Activated CD8-positive, alpha-beta T cell treated with anti-CD3 and anti-CD28 coated beads for 36 hours (primary cell): ENCODE results near the gene ODAM. TPM values are rescaled to one million over a fixed set of nuclear protein-coding genes. Genes with fewer than 3 reads are reported as not detected.
"Not testable (repeated sequence)": the region's sequence is repeated elsewhere in the genome, so short reads cannot be mapped to it uniquely, and the experiment has no call there.

ENCODE experiments used
- ATAC-seq: fragments of 200-7000 bp; cut with Tn5 transposase; one replicate; pipeline ENCODE4 v1.10.0; 2021; ENCODE audit warnings: mild to moderate bottlenecking, moderate library complexity
- CTCF ChIA-PET: fragments of 350-600 bp; sonication (Branson Sonifier 250); formaldehyde crosslinking; loops from one replicate; lab custom pipeline; 2021; ENCODE audit warnings: antibody characterized with exemption; lab: Charles Lee
- POLR2A ChIA-PET: fragments of 350-600 bp; sonication (Branson Sonifier 250); formaldehyde crosslinking; loops from one replicate; lab custom pipeline; 2021; ENCODE audit warnings: antibody characterized with exemption; lab: Charles Lee
- DNase-seq: peaks from one replicate; pipeline ENCODE4 v3.0.0-alpha.2; 2020
- H3K27ac Mint-ChIP-seq: one replicate; pipeline ENCODE4 v1.8.0; 2021; ENCODE audit warnings: mild to moderate bottlenecking, mixed read lengths
- H3K27me3 Mint-ChIP-seq: one replicate; pipeline ENCODE4 v1.8.0; 2021; ENCODE audit warnings: mixed read lengths
- H3K36me3 Mint-ChIP-seq: one replicate; pipeline ENCODE4 v1.8.0; 2021; ENCODE audit warnings: low read depth, mixed read lengths
- H3K4me1 Mint-ChIP-seq: one replicate; pipeline ENCODE4 v1.8.0; 2021; ENCODE audit warnings: low read depth, mixed read lengths
- H3K4me3 Mint-ChIP-seq: one replicate; pipeline ENCODE4 v1.8.0; 2021; ENCODE audit warnings: mild to moderate bottlenecking, moderate library complexity, mixed read lengths
- H3K9me3 Mint-ChIP-seq: one replicate; pipeline ENCODE4 v1.8.0; 2021; ENCODE audit warnings: mixed read lengths
- intact Hi-C: fragments of 100-400 bp; cut with micrococcal nuclease; formaldehyde crosslinking; loops from one replicate; pipeline ENCODE4 v1.10.0; 2022
- total RNA-seq, 2 experiments: library from RNA; stranded (reverse); gene quantifications; one replicate each; pipeline ENCODE4 v1.2.3, GENCODE V29; 2021
- TF ChIP-seq, protein P1 (sequence below): fragments of 200-600 bp; IDR thresholded peaks from one replicate; pipeline ENCODE4 v1.8.0; 2022; ENCODE audit warnings: antibody characterized with exemption, mild to moderate bottlenecking

ODAM gene
- total RNA-seq, 2 experiments from 2014 or later = not detected

DNA sequence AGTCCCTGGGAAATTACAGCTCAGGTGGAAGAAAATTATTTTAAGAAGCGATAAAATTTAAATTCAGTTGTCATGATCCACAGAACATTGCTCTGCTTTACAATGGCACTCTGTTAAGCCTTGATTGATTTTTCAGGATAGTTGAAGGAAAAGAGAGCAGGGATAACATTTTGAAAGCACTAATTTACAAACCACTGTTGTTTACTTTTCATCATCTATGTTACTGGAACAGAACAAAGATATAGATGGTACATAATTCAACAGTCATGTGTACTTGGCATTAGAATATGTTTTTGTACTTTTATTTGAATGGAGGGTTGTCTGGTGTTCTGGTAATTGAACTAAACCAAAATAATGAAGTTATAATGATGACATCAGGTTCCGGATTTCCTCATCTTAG lies 2.6 kb upstream of the ODAM start:
- H3K4me3 Mint-ChIP-seq = no peak overlapping the region
- CTCF ChIA-PET = interaction anchor here (1.2 kb wide), 1 partner anchor 10 kb away, joined by 3 read pairs; no protein-coding TSS in a partner anchor
- TF ChIP-seq, protein P1, sequence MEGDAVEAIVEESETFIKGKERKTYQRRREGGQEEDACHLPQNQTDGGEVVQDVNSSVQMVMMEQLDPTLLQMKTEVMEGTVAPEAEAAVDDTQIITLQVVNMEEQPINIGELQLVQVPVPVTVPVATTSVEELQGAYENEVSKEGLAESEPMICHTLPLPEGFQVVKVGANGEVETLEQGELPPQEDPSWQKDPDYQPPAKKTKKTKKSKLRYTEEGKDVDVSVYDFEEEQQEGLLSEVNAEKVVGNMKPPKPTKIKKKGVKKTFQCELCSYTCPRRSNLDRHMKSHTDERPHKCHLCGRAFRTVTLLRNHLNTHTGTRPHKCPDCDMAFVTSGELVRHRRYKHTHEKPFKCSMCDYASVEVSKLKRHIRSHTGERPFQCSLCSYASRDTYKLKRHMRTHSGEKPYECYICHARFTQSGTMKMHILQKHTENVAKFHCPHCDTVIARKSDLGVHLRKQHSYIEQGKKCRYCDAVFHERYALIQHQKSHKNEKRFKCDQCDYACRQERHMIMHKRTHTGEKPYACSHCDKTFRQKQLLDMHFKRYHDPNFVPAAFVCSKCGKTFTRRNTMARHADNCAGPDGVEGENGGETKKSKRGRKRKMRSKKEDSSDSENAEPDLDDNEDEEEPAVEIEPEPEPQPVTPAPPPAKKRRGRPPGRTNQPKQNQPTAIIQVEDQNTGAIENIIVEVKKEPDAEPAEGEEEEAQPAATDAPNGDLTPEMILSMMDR = no peak
- no peaks in the 10 kb centered on the region for H3K9me3 Mint-ChIP-seq
- no peaks in the 10 kb centered on the region for H3K27me3 Mint-ChIP-seq
- POLR2A ChIA-PET = no interaction called here
- DNase-seq = no peak
- H3K27ac Mint-ChIP-seq = no peak overlapping the region
- intact Hi-C loops = no loop called here
- ATAC-seq = no peak
- no peaks in the 10 kb centered on the region for H3K36me3 Mint-ChIP-seq
- no peaks in the 10 kb centered on the region for H3K4me1 Mint-ChIP-seq

DNA sequence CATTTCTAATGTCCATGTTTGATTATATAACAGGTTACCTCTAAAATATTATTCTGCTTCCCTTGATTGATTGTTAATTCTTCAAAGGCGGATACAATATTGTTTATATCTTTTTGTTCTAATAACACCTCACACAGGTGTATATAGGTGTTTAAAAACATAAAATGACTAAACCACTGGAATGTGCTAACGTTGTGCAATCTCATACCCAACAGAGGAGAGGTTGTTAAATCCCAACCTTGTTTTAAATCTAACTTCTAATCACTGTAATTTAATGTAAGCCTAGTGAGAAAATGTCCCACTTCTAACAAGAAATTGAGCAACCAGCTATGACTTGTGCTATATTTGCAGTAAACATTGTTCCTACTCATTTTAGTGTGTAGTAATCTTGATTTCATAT lies 1.3 kb downstream of the ODAM start:
- Mint-ChIP-seq H3K27ac (no peak overlapping the region), H3K27me3 (no peaks in the 10 kb centered on the region), H3K4me3 (no peak overlapping the region), H3K36me3 (no peaks in the 10 kb centered on the region), H3K4me1 (no peaks in the 10 kb centered on the region), H3K9me3 (no peaks in the 10 kb centered on the region)
- TF ChIP-seq, protein P1 = no peak
- ChIA-PET POLR2A (no interaction called here), CTCF (no interaction called here)
- ATAC-seq = no peak
- no peak for DNase-seq
- intact Hi-C loops = no loop called here

DNA sequence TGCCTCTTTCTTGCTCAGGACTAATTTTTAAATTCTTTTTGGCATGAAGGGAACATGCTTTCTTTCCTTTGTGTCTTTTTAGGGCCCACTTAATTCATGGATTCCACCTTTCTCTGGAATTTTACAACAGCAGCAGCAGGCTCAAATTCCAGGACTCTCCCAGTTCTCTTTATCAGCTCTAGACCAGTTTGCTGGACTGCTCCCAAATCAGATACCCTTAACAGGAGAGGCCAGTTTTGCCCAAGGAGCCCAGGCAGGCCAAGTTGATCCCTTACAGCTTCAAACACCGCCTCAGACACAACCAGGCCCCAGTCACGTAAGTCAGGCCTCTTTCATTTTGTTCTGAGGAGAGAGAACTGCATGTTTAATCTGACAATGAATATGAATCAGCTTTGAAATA lies 2.3 kb downstream of the ODAM start:
- CTCF ChIA-PET = interaction anchor here (3.0 kb wide), 1 partner anchor 14 kb away, joined by 9 read pairs; no protein-coding TSS in a partner anchor
- ATAC-seq (no peak), DNase-seq (no peak)
- no peak overlapping the region for H3K27ac Mint-ChIP-seq
- H3K4me3 Mint-ChIP-seq = no peak overlapping the region
- intact Hi-C loops = no loop called here
- no peaks in the 10 kb centered on the region for H3K4me1 Mint-ChIP-seq
- no peaks in the 10 kb centered on the region for H3K27me3 Mint-ChIP-seq
- TF ChIP-seq, protein P1 = no peak
- POLR2A ChIA-PET = no interaction called here
- no peaks in the 10 kb centered on the region for H3K36me3 Mint-ChIP-seq
- H3K9me3 Mint-ChIP-seq = no peaks in the 10 kb centered on the region

DNA sequence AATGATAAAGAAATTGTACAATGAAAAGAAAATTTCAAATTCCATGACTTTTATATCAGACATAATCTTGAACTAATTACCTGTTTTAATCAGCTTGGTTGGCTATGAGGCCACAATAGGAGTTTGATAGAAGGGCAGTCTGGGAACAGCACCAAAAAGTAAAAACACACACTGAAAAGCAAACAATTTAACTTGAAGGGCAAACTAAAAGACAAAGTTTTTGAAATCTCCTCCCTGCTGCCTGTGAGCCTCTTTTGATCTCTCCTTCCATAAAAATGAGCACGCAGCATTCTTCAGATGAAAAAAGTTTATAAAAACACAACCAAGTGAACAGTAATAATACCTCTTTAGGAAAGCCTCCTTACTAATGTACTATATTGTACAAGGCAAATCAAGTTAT lies 8.1 kb downstream of the ODAM start:
- ATAC-seq (no peak), DNase-seq (no peak)
- Mint-ChIP-seq H3K4me1 (no peaks in the 10 kb centered on the region), H3K4me3 (no peak overlapping the region), H3K36me3 (no peaks in the 10 kb centered on the region), H3K9me3 (no peaks in the 10 kb centered on the region), H3K27ac (no peak overlapping the region), H3K27me3 (no peaks in the 10 kb centered on the region)
- ChIA-PET POLR2A (no interaction called here), CTCF (no interaction called here)
- intact Hi-C loops = no loop called here
- TF ChIP-seq, protein P1 = no peak

DNA sequence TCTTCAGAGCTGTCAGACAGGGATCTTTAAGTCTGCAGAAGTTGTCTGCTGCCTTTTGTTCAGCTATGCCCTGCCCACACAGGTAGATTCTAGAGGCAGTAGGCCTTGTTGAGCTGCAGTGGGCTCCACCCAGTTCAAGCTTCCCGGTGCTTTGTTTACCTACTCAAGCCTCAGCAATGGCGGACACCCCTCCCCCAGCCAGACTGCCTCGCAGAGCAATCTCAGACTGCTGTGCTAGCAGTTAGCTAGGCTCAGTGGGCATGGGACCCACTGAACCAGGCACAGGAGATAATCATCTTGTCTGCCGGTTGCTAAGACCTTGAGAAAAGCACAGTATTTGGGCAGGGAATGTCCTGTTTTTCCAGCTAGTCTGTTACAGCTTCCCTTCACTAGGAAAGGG lies 17.2 kb downstream of the ODAM start:
- H3K27ac Mint-ChIP-seq, H3K9me3 Mint-ChIP-seq, ATAC-seq, H3K4me1 Mint-ChIP-seq, POLR2A ChIA-PET, intact Hi-C loops, DNase-seq, H3K36me3 Mint-ChIP-seq, H3K4me3 Mint-ChIP-seq, CTCF ChIA-PET, H3K27me3 Mint-ChIP-seq: not testable (repeated sequence)

DNA sequence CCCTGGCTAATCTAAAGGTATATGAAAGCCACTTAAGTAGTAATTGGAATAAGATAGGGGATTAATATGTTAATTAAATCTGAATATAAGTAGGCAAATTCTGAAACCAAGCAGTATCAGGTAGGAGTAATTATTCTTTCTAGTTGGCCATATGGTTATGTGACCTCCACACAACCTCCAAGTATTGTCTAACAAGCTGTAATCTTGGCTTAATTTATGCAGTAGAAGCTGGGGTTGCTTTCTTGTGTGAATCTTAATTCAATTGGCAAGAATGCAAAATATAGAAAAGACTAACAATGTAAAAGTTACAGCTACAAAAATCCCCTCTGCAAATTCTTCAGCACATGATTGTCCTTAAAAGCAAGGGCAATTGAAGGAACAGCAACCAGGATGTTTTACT lies 20.6 kb downstream of the ODAM start:
- H3K27me3 Mint-ChIP-seq, intact Hi-C loops, H3K36me3 Mint-ChIP-seq, POLR2A ChIA-PET, ATAC-seq, H3K4me3 Mint-ChIP-seq, CTCF ChIA-PET, H3K9me3 Mint-ChIP-seq, H3K27ac Mint-ChIP-seq, H3K4me1 Mint-ChIP-seq, DNase-seq: not testable (repeated sequence)

DNA sequence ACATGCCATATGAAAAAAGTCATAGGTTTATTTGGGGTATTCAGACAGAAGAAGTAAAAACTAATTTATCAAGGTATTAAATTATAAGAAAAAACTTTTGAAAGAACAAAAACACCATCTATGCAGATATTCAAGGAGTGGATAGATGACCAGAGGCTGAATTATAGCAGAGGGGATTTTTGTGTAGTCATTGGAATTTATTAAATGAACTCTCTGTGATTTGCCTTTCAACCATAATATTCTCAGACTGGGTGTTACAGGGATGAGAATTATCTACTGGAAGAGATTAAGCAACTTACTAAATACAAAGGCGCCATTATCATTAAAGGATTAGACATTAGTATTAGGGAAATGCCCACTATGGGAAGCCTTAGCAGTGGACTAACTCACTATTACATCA lies 21.0 kb downstream of the ODAM start:
- H3K36me3 Mint-ChIP-seq, H3K9me3 Mint-ChIP-seq, CTCF ChIA-PET, H3K4me3 Mint-ChIP-seq, intact Hi-C loops, POLR2A ChIA-PET, DNase-seq, ATAC-seq, H3K27me3 Mint-ChIP-seq, H3K4me1 Mint-ChIP-seq, H3K27ac Mint-ChIP-seq: not testable (repeated sequence)

DNA sequence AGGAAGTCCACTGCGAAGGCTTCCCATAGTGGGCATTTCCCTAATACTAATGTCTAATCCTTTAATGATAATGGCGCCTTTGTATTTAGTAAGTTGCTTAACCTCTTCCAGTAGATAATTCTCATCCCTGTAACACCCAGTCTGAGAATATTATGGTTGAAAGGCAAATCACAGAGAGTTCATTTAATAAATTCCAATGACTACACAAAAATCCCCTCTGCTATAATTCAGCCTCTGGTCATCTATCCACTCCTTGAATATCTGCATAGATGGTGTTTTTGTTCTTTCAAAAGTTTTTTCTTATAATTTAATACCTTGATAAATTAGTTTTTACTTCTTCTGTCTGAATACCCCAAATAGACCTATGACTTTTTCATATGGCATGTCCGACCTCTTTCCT lies 25.9 kb downstream of the ODAM start:
- H3K9me3 Mint-ChIP-seq, ATAC-seq, POLR2A ChIA-PET, intact Hi-C loops, CTCF ChIA-PET, H3K27me3 Mint-ChIP-seq, H3K4me1 Mint-ChIP-seq, H3K27ac Mint-ChIP-seq, H3K4me3 Mint-ChIP-seq, H3K36me3 Mint-ChIP-seq, DNase-seq: not testable (repeated sequence)

DNA sequence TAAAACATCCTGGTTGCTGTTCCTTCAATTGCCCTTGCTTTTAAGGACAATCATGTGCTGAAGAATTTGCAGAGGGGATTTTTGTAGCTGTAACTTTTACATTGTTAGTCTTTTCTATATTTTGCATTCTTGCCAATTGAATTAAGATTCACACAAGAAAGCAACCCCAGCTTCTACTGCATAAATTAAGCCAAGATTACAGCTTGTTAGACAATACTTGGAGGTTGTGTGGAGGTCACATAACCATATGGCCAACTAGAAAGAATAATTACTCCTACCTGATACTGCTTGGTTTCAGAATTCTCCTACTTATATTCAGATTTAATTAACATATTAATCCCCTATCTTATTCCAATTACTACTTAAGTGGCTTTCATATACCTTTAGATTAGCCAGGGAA lies 26.3 kb downstream of the ODAM start:
- H3K36me3 Mint-ChIP-seq, DNase-seq, H3K4me3 Mint-ChIP-seq, H3K4me1 Mint-ChIP-seq, H3K27ac Mint-ChIP-seq, H3K27me3 Mint-ChIP-seq, CTCF ChIA-PET, ATAC-seq, intact Hi-C loops, POLR2A ChIA-PET, H3K9me3 Mint-ChIP-seq: not testable (repeated sequence)
